ENCODE measurements around the gene TTI1. TPM values are rescaled to one million over a fixed set of nuclear protein-coding genes. Genes with fewer than 3 reads are reported as not detected.

TTI1 gene
- total and polyA plus RNA-seq, 2 of the 13 experiments (the other 11 are each of a cell fraction or from before 2014, with no cell fraction given): 22.9 to 39.8 TPM

DNA sequence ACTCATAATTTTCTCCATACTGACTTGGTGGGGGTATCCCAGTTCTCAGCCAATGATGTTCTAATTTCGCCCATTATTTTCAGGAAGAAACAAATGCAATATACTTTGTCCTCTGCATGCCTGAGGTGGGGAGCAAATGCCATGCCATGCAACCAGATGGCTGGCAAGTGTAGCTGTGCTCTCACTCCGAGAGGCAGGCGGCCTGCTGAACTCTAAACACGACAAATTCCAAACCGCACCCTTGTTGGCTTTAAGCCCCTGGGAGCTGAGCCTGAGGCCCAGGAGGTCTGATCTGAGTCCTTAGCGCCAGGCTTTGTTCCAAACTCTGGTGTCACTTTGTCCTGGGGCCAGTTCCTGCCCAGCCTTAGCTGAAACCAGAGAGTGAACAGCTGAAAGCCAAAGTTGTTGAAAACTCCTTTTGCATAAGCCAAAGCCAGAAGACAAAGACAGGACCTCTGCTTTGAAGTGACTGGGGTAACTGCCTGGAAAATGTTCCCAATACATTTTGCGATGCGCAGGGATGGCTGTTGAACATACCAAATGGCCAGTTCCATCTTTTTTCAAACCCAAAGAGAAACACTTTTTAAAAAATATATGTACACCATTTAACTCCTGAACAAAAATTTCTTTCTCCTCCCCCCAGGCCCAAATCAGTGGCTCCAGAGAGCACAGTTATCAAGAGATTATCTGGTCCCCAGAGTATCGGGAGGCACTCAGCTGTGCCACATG is 46.2 kb downstream of the TTI1 start (continued):
- TF ChIP-seq, protein P1, sequence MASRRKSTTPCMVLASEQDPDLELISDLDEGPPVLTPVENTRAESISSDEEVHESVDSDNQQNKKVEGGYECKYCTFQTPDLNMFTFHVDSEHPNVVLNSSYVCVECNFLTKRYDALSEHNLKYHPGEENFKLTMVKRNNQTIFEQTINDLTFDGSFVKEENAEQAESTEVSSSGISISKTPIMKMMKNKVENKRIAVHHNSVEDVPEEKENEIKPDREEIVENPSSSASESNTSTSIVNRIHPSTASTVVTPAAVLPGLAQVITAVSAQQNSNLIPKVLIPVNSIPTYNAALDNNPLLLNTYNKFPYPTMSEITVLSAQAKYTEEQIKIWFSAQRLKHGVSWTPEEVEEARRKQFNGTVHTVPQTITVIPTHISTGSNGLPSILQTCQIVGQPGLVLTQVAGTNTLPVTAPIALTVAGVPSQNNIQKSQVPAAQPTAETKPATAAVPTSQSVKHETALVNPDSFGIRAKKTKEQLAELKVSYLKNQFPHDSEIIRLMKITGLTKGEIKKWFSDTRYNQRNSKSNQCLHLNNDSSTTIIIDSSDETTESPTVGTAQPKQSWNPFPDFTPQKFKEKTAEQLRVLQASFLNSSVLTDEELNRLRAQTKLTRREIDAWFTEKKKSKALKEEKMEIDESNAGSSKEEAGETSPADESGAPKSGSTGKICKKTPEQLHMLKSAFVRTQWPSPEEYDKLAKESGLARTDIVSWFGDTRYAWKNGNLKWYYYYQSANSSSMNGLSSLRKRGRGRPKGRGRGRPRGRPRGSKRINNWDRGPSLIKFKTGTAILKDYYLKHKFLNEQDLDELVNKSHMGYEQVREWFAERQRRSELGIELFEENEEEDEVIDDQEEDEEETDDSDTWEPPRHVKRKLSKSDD (CRISPR knock-in tag; IDR thresholded peaks at IDR 0.05; ENCODE audit: low read depth): 0 out of 2 replicates have a peak, but pooled peaks have one; percentile 48
- no peak for TF ChIP-seq ZBTB7A (CRISPR knock-in tag; IDR thresholded peaks at IDR 0.05)
- TF ChIP-seq POLR2G (IDR thresholded peaks at IDR 0.05; ENCODE audit: low read depth, low read length): 0 out of 2 replicates have a peak, but pooled peaks have one; percentile 43
- 0 out of 2 replicates have a peak, but pooled peaks have one; percentile 13 for TF ChIP-seq NFIC (IDR thresholded peaks at IDR 0.05; ENCODE audit: low read length)
- TF ChIP-seq ZZZ3 (CRISPR knock-in tag; IDR thresholded peaks at IDR 0.05; ENCODE audit: borderline replicate concordance): no peak
- no peak for TF ChIP-seq NONO (IDR thresholded peaks at IDR 0.05)
- 0 out of 2 replicates have a peak, but pooled peaks have one; percentile 2 for TF ChIP-seq NONO (CRISPR knock-in tag; conservative IDR thresholded peaks at IDR 0.05)
- 0 out of 2 replicates have a peak, but pooled peaks have one; percentile 17 for TF ChIP-seq KLF12 (CRISPR knock-in tag; IDR thresholded peaks at IDR 0.05; ENCODE audit: borderline replicate concordance)
- no peak for TF ChIP-seq HDAC6 (IDR thresholded peaks at IDR 0.05; ENCODE audit: low read depth, low read length)
- TF ChIP-seq MEIS1 (CRISPR knock-in tag; IDR thresholded peaks at IDR 0.05; ENCODE audit: borderline replicate concordance): peak; percentile 28; the same call in 1 of the 2 replicates
- TF ChIP-seq, protein P2, sequence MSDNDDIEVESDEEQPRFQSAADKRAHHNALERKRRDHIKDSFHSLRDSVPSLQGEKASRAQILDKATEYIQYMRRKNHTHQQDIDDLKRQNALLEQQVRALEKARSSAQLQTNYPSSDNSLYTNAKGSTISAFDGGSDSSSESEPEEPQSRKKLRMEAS (IDR thresholded peaks at IDR 0.05): peak; percentile 49; the same call in 1 of the 2 replicates
- 0 out of 2 replicates have a peak, but pooled peaks have one; percentile 15 for TF ChIP-seq TSC22D2 (CRISPR knock-in tag; IDR thresholded peaks at IDR 0.05; ENCODE audit: borderline replicate concordance)
- 0 out of 2 replicates have a peak, but pooled peaks have one; percentile 74 for TF ChIP-seq ZNF256 (CRISPR knock-in tag; conservative IDR thresholded peaks at IDR 0.05)
- TF ChIP-seq, protein P3, sequence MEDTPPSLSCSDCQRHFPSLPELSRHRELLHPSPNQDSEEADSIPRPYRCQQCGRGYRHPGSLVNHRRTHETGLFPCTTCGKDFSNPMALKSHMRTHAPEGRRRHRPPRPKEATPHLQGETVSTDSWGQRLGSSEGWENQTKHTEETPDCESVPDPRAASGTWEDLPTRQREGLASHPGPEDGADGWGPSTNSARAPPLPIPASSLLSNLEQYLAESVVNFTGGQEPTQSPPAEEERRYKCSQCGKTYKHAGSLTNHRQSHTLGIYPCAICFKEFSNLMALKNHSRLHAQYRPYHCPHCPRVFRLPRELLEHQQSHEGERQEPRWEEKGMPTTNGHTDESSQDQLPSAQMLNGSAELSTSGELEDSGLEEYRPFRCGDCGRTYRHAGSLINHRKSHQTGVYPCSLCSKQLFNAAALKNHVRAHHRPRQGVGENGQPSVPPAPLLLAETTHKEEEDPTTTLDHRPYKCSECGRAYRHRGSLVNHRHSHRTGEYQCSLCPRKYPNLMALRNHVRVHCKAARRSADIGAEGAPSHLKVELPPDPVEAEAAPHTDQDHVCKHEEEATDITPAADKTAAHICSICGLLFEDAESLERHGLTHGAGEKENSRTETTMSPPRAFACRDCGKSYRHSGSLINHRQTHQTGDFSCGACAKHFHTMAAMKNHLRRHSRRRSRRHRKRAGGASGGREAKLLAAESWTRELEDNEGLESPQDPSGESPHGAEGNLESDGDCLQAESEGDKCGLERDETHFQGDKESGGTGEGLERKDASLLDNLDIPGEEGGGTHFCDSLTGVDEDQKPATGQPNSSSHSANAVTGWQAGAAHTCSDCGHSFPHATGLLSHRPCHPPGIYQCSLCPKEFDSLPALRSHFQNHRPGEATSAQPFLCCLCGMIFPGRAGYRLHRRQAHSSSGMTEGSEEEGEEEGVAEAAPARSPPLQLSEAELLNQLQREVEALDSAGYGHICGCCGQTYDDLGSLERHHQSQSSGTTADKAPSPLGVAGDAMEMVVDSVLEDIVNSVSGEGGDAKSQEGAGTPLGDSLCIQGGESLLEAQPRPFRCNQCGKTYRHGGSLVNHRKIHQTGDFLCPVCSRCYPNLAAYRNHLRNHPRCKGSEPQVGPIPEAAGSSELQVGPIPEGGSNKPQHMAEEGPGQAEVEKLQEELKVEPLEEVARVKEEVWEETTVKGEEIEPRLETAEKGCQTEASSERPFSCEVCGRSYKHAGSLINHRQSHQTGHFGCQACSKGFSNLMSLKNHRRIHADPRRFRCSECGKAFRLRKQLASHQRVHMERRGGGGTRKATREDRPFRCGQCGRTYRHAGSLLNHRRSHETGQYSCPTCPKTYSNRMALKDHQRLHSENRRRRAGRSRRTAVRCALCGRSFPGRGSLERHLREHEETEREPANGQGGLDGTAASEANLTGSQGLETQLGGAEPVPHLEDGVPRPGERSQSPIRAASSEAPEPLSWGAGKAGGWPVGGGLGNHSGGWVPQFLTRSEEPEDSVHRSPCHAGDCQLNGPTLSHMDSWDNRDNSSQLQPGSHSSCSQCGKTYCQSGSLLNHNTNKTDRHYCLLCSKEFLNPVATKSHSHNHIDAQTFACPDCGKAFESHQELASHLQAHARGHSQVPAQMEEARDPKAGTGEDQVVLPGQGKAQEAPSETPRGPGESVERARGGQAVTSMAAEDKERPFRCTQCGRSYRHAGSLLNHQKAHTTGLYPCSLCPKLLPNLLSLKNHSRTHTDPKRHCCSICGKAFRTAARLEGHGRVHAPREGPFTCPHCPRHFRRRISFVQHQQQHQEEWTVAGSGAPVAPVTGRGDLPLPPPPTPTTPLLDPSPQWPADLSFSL (CRISPR knock-in tag; IDR thresholded peaks at IDR 0.05): 0 out of 2 replicates have a peak, but pooled peaks have one; percentile 11
- TF ChIP-seq PHF21A (CRISPR knock-in tag; IDR thresholded peaks at IDR 0.05): peak; percentile 70
- TF ChIP-seq KDM3A (CRISPR knock-in tag; IDR thresholded peaks at IDR 0.05; ENCODE audit: low read depth): 0 out of 2 replicates have a peak, but pooled peaks have one; percentile 40
- TF ChIP-seq, protein P4, sequence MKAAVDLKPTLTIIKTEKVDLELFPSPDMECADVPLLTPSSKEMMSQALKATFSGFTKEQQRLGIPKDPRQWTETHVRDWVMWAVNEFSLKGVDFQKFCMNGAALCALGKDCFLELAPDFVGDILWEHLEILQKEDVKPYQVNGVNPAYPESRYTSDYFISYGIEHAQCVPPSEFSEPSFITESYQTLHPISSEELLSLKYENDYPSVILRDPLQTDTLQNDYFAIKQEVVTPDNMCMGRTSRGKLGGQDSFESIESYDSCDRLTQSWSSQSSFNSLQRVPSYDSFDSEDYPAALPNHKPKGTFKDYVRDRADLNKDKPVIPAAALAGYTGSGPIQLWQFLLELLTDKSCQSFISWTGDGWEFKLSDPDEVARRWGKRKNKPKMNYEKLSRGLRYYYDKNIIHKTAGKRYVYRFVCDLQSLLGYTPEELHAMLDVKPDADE (CRISPR knock-in tag; IDR thresholded peaks at IDR 0.05): no peak
- TF ChIP-seq ZNF205 (CRISPR knock-in tag; IDR thresholded peaks at IDR 0.05): peak; percentile 37; the same call in 1 of the 2 replicates

Data from HepG2 (cell line).